ENCODE data around the gene AARS2. TPM values are rescaled to one million over a fixed set of nuclear protein-coding genes. Genes with fewer than 3 reads are reported as not detected.

Gene AARS2
- polyA plus RNA-seq, 2 of the 4 experiments (the other 2 are of a cell fraction), result 4.3 to 6.2 TPM

GRCh38 chr6:44269921-44270525, 43.1 kb downstream of the AARS2 start, which contains the start of gene TMEM151B:
TMEM151B (plus strand) TSS chr6:44270450; CDS start chr6:44270743, 293 bp downstream.
- CTCF ChIA-PET, result interaction anchor here (0.7 to 6.2 kb wide), 6 partner anchors 16 to 154 kb away, joined by 3 to 181 read pairs (median 14); no protein-coding TSS in a partner anchor
- ATAC-seq, result no peak

GRCh38 chr6:44269178-44269920, 43.8 kb downstream of the AARS2 start:
- TF ChIP-seq MYC (IDR thresholded peaks at IDR 0.05; ENCODE audit: borderline replicate concordance, low read length) (no peak), KDM5A (IDR thresholded peaks at IDR 0.05) (no peak), GATA3 (IDR thresholded peaks at IDR 0.05; ENCODE audit: borderline replicate concordance) (no peak), ZSCAN20 (CRISPR knock-in tag; IDR thresholded peaks at IDR 0.05) (no peak), EHF (CRISPR knock-in tag; IDR thresholded peaks at IDR 0.05) (no peak), ZNF302 (CRISPR knock-in tag; IDR thresholded peaks at IDR 0.05) (no peak), MAX (IDR thresholded peaks at IDR 0.05) (no peak), CEBPB (IDR thresholded peaks at IDR 0.05) (no peak), TP53 (CRISPR knock-in tag; IDR thresholded peaks at IDR 0.05) (no peak), RAD21 (conservative IDR thresholded peaks at IDR 0.05 in 1 of 2, IDR thresholded peaks at IDR 0.05 in 1 of 2) (no peak), NFE2L2 (conservative IDR thresholded peaks at IDR 0.05; ENCODE audit: low read length) (no peak), MAFK (IDR thresholded peaks at IDR 0.05; ENCODE audit: partially characterized antibody) (no peak), ZFP36 (IDR thresholded peaks at IDR 0.05; ENCODE audit: borderline replicate concordance, partially characterized antibody) (no peak), CBX2 (IDR thresholded peaks at IDR 0.05; ENCODE audit: borderline replicate concordance, low read depth) (no peak), FOSB (CRISPR knock-in tag; IDR thresholded peaks at IDR 0.05) (no peak), CBX8 (IDR thresholded peaks at IDR 0.05) (no peak), PBX3 (IDR thresholded peaks at IDR 0.05) (no peak), SREBF2 (IDR thresholded peaks at IDR 0.05) (no peak), JUNB (IDR thresholded peaks at IDR 0.05) (no peak)
- FAIRE-seq (no peak), DNase-seq (ENCODE audit: low read depth in 1 of 2, low spot score in 1 of 2) (no peak), ATAC-seq (no peak)
- no peaks in the 10 kb centered on the region for H3K9me3 ChIP-seq
- H3K4me1 ChIP-seq, result peaks cover 4% of the 10 kb centered on the region; the same call in 2 of the 3 replicates
- ChIA-PET POLR2A (no interaction called here), CTCF (interaction anchor here (0.6 to 6.2 kb wide), 10 partner anchors 9 to 1882 kb away, joined by 3 to 181 read pairs (median 8); partner anchors contain the start of gene HSP90AB1)
- no peak overlapping the region for H3K27ac ChIP-seq
- 0% methylated on average over 1 of the region's 1 CpG for WGBS (ENCODE audit: missing lambda C conversion rate)
- H3K4me3 ChIP-seq, result no peak overlapping the region
- H3K4me2 ChIP-seq, result no peak overlapping the region

More at GRCh38 chr6:44269921-44270525, 43.1 kb downstream of the AARS2 start, which contains the start of gene TMEM151B:
- Histone ChIP-seq H3K9me3 (no peaks in the 10 kb centered on the region), H3K4me2 (peak within 1 kb of the TSS; percentile 96), H3K4me1 (peaks cover 3% of the 10 kb centered on the region; the same call in 1 of the 3 replicates), H3K27ac (peak within 1 kb of the TSS; percentile 5 to 75; a peak in 3 of 6 replicates), H3K4me3 (peak within 1 kb of the TSS; percentile 53)
- 72% methylated on average over 9 of the region's 29 CpGs for whole genome bisulfite sequencing (ENCODE audit: missing lambda C conversion rate)
- DNase-seq (ENCODE audit: low read depth in 1 of 2, low spot score in 1 of 2) (no peak), FAIRE-seq (no peak)
- POLR2A ChIA-PET, result no interaction called here
- TF ChIP-seq ESRRA (IDR thresholded peaks at IDR 0.05; ENCODE audit: borderline replicate concordance, low read length) (no peak), RARB (CRISPR knock-in tag; IDR thresholded peaks at IDR 0.05) (no peak), BHLHE40 (IDR thresholded peaks at IDR 0.05; ENCODE audit: low read depth, low read length) (no peak), PHF8 (IDR thresholded peaks at IDR 0.05; ENCODE audit: borderline replicate concordance, low read depth) (no peak), CHD2 (IDR thresholded peaks at IDR 0.05; ENCODE audit: low read length, partially characterized antibody) (no peak), HOXB13 (CRISPR knock-in tag; IDR thresholded peaks at IDR 0.05; ENCODE audit: low read depth) (no peak), PBX3 (IDR thresholded peaks at IDR 0.05) (no peak), RCOR1 (IDR thresholded peaks at IDR 0.05; ENCODE audit: low read depth, low read length) (no peak), FOXS1 (CRISPR knock-in tag; IDR thresholded peaks at IDR 0.05) (no peak), EP300 (IDR thresholded peaks at IDR 0.05) (no peak), NFE2L2 (conservative IDR thresholded peaks at IDR 0.05; ENCODE audit: low read length) (no peak), EHMT2 (IDR thresholded peaks at IDR 0.05; ENCODE audit: low read depth) (no peak), ZFP36 (IDR thresholded peaks at IDR 0.05; ENCODE audit: borderline replicate concordance, partially characterized antibody) (no peak), JUN (IDR thresholded peaks at IDR 0.05) (no peak), MAX (IDR thresholded peaks at IDR 0.05) (no peak), USF2 (IDR thresholded peaks at IDR 0.05) (no peak), BCL3 (IDR thresholded peaks at IDR 0.05) (no peak)
